ENCODE data around the gene IPO11.
A peak's percentile ranks its signal among the peaks of the same experiment; 100 is the strongest.

IPO11 gene

GRCh38 chr5:62574599-62574998 is 162.0 kb downstream of the IPO11 start:
- ATAC-seq = peak in 1 of 2 donors; percentile 11

- no peak for ATAC-seq
These were observed 162.5 kb downstream of the IPO11 start for GRCh38 chr5:62575066-62575465.

GRCh38 chr5:62575489-62575888 is 162.9 kb downstream of the IPO11 start:
- ATAC-seq = no peak

GRCh38 chr5:62576570-62577170 is 164.1 kb downstream of the IPO11 start:
- peak; percentile 66 to 70 for ATAC-seq

DNA sequence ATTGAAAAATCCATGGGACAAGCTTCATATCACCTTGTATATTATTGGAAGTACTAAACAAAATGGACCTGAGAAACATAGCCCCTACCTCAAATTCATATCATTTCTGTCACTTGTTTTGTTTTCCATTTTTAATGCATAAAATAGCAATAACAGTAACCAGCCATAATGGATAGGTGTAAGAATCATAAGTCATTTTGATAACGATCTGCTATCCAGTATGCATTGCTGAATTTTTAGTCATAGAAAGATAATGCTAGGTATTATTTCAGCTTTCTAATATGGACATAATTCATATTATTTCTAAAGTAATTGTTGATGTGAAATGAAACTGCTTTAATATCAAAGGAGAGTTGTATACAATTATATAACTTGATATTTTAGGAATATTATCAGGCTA is 164.9 kb downstream of the IPO11 start:
- ATAC-seq = no peak

DNA sequence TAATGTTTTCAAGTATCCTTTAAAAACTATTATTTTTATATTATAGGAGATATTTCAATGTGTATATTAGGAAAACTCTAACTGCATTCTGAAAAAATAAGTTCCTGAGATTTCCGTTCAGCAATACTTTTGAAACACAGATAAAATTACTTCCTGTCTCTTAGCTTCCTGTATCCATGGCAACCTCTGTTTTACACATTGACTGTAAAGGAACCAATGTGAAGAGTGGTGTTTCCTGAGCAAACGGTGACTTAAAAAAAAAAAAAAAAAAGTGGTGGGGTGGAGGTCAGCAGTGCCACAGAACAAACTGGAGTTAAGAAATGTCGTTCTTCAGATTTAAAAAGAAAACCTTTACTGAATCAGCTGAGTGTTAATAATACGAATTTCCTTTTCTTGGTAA is 166.0 kb downstream of the IPO11 start, which contains the start of gene LRRC70:
LRRC70 (plus strand) TSS at position 280 of the 400 bp plus-strand sequence. CDS start 620 bp downstream, outside the sequence.
- peak; percentile 48 to 54 for ATAC-seq

DNA sequence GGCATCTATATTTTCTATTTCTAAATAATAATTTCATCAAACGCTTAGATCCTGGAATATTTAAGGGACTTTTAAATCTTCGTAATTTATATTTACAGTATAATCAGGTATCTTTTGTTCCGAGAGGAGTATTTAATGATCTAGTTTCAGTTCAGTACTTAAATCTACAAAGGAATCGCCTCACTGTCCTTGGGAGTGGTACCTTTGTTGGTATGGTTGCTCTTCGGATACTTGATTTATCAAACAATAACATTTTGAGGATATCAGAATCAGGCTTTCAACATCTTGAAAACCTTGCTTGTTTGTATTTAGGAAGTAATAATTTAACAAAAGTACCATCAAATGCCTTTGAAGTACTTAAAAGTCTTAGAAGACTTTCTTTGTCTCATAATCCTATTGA is 167.2 kb downstream of the IPO11 start:
- ATAC-seq = no peak

GRCh38 chr5:62581836-62582597 is 169.5 kb downstream of the IPO11 start:
- ATAC-seq = no peak

DNA sequence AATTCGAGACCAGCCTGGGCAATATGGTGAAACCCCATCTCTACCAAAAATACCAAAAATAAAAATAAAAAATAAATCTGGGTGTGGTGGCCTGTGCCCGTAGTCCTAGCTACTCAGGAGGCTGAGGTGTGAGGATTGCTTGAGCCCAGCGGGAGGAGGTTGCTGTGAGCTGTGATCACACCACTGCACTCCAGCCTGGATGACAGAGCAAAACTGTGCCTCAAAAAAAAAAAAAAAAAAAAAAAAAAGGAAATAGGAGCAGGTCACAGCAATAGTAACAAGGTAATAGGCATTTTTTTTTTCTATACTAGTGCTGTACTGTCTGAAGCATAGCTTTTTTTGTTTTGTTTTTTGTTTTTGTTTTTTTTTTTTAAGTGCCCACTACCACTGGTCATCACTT is 171.8 kb downstream of the IPO11 start:
- ATAC-seq = no peak

GRCh38 chr5:62585306-62585705 is 172.7 kb downstream of the IPO11 start:
- ATAC-seq = no peak

GRCh38 chr5:62585751-62586150 is 173.2 kb downstream of the IPO11 start:
- ATAC-seq = no peak

GRCh38 chr5:62587737-62588136 is 175.2 kb downstream of the IPO11 start:
- ATAC-seq = no peak

- ATAC-seq = no peak
These were observed 176.1 kb downstream of the IPO11 start for GRCh38 chr5:62588668-62589067.

- no peak for ATAC-seq
These were observed 176.9 kb downstream of the IPO11 start for GRCh38 chr5:62589504-62589903.

DNA sequence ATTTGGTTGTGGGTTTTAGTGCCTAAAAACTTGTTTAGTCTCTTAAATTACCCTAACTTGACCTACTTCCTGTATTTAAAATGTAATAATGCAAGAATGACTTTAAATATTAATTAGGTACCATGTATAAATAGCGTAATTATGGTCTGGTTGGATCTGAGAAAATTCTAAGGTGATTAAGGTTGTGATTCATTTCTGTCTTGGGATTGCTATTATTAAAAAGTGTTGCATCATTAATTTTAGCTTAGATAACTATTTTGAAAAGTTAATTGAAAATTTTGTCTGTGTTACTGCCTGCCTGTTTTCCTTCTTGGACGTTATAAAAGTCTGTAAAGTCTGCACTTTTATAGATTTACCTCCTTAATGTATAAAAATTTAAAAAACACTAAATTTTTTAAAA is 177.8 kb downstream of the IPO11 start:
- ATAC-seq = no peak

- no peak for ATAC-seq
These were observed 180.0 kb downstream of the IPO11 start for GRCh38 chr5:62592558-62592957.

GRCh38 chr5:62593331-62593730 is 180.8 kb downstream of the IPO11 start:
- no peak for ATAC-seq

DNA sequence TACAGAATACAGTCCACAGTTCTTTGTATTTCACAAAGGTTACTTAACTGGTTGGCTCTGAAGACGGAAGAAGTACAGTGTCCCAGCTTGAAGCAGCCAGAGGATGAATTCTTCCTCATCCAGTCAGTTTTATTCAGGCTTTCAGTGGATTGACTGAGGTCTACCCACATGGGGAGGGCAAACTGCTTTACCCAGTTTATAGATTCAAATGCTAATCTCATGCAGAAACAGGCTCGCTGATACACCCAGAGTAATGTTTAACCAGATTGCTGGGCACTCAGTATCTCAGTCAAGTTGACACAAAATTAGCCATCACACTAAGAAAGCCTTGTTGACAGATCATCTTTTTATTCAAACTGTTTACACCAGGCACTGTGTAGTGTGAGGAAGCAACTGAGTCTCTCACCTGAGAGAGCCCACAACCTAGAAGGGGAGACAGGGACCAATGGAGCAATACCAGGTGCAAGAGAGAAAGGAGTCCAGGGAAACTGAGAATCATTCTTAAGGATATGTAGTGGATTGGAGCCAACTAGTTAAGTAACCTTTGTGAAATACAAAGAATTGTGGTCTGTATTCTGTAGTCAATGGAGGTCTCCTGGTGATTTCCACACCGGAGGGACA is 181.9 kb downstream of the IPO11 start:
- no peak for ATAC-seq

DNA sequence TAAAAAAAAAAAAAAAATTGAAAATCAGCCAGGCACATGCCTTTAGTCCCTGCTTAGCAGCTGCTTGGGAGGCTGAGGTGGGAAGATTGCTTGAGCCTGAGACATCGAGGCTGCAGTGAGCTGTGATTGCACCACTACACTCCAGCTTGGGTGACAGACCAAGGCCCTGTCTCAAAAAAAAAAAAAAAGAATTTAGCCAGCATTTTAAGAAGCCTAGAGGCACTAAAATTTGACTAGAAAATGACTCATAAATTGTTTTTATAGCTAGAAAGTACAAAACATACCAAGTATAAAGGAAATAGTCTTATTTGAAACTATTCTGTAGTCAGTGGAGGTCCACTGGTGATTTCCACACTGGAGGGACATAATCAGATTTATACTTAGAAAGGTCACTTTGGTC is 183.5 kb downstream of the IPO11 start:
- no peak for ATAC-seq

DNA sequence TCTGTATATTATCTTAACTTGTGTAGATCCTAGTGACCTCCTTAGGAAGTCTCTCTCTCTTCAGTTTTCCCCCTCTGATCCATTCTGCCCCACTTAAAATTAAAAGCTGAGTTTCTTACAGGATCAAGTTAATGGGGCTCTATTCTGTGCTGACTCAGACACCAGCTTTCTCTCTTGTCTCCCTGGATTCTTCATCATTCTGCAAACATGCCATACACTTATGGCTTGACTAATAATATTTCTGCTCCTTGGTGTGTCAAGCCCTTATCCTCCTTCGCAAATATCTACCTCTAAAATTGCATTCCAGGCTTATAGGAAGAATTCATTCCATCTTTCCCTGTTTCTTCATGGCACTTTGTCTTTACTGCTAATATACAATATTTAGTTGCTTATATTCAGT is 184.1 kb downstream of the IPO11 start:
- ATAC-seq = no peak

- no peak for ATAC-seq
These were observed 184.8 kb downstream of the IPO11 start for GRCh38 chr5:62597314-62597713.

DNA sequence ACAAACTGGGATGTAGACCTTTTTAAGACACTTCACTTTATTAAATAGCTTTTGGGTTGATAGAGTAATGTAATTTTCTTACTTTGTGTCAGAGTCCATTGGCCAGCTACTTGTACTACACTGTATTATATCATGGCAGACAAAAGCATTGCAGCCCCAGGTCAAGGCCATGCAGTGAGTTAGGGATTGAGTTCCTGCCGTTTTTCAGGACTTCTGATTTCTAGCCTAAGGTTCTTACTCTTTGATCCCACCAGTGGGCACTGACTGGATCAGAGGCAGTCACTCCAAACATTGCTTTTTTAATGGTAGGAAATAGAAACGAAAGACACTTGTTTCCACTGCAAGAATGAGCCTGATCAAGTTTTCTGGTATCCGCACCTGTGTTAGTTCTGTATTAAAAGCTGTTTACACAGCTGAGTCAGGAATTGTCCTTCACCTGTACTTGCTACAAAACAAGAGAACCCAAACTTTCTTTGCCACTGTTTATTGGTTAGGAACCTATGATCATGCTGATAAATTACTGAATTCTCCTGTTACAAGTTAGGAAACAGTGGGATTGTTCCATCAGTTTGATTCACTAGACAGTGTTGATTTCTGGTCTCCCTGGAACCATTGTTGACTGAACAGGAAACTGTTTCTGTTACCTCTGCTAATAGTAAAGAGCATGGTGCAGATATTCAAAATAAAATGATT is 188.1 kb downstream of the IPO11 start:
- ATAC-seq = no peak

DNA sequence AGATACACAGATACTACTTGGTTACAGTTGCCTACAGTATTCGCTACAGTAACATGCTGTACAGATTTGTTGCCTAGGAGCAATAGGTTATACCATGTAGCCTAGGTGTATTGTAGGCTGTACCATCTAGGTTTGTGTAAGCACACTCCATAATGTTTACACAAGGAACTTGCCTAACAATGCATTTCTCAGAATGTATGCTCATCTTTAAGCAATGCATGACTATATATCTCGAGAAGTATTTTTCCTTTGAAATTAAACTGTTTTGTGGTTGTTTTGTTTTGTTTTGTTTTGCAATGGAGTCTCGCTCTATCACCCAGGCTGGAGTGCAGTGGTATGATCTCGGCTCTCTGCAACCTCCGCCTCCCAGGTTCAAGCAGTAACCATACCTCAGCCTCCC is 191.4 kb downstream of the IPO11 start:
- no peak for ATAC-seq

Measured in activated CD4-positive, CD25-positive, alpha-beta regulatory T cell treated with anti-CD3 and anti-CD28 coated beads, Interleukin-2, amount 50 U/mL, for 24 hours (primary cell).